HG03159 (cell line): ENCODE measurements around the gene ZNF185.

Experiments used
- ATAC-seq: cut with Tn5 transposase; IDR thresholded peaks from one replicate; pipeline ENCODE4 v1.9.1; 2021; ENCODE audit warnings: mild to moderate bottlenecking, moderate library complexity; ENCODE audit not compliant: unreplicated experiment

Gene ZNF185

DNA sequence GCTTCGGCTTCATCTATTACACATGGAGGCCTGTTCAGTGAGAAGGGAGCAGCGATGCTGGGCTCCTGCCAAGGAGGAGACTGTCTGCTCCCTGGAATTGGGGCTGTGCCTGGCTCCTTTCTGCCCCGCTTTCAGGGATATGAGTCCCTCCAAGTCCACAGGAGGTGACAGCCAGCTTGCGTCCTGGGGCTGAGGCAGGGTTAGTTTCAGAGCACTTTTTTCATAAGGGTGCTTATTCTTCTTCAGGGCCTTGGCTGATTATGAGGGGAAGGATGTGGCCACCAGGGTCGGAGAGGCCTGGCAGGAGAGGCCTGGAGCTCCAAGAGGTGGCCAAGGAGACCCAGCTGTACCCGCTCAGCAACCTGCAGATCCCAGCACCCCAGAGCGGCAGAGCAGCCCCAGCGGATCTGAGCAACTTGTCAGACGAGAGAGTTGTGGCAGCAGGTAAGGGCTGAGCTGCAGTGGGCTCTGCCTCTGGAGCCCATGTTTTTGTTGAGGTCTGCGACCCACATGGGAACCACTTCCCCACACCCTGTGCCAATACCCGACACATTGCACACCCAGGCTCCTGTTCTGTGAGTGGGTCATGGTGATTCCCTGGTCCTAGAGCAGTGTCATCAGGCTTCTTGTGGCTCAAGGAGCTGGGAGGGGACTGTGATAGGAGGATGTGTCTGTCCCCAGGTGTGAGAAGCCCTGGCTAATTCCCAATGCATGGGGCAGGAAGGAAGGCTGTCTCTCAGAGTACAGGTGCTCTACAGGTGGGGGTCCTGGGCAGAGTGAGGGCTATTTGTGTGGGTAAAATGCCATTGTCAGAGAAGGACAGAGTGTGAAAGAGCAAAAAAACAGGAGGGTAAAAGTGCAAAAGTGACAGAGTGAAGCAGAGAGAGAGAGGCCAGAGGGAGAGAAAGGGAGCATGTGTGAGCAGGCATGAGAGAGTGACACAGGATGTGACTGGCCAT, 47.4 kb downstream of the ZNF185 start:
- no peak for ATAC-seq

DNA sequence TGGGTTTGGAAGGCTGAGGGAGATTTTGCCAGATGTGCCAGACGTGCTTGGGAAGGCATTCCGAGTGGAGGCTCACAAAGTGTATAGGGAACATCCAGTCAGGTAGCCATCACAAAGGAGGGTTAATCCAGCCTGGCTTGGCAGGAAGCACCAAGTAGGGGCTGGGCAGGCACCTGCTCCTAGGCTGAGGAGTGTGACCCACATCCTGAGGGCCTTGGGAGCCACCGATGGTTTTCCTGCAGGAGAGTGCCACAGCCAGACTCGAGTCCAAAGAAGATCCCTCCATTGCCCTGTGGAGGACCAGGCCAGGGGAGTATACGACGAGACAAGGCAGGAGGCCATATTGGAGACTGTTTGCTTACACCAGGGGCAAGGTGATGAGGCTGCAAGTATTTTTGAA, 48.8 kb downstream of the ZNF185 start:
- no peak for ATAC-seq
